SU-DHL-6 (cell line): ENCODE measurements around the gene GCM1.
"Not testable (repeated sequence)": the region's sequence is repeated elsewhere in the genome, so short reads cannot be mapped to it uniquely, and the experiment has no call there.

Source experiments
- H2AFZ ChIP-seq: fragments of 200-600 bp; sonication (generic); 2 replicates; pipeline ENCODE4 v1.6.1; 2014; ENCODE audit warnings: low read depth, mild to moderate bottlenecking, moderate library complexity, mixed read lengths, antibody characterized with exemption, low read length; ENCODE audit not compliant: severe bottlenecking
- H3F3A ChIP-seq: fragments of 200-600 bp; shearing (Covaris generic); 2 replicates; pipeline ENCODE4 v1.6.0; 2016; ENCODE audit warnings: antibody characterized with exemption, mild to moderate bottlenecking; ENCODE audit not compliant: insufficient read depth
- H3K27ac ChIP-seq: fragments of 200-600 bp; sonication (generic); 2 replicates; pipeline ENCODE4 v1.5.1; 2016; ENCODE audit warnings: low read depth, mild to moderate bottlenecking, low read length, moderate library complexity, mixed read lengths
- H3K27me3 ChIP-seq: fragments of 200-600 bp; sonication (generic), shearing (Covaris generic); 2 replicates; pipeline ENCODE4 v1.6.0; 2014; ENCODE audit warnings: mild to moderate bottlenecking, low read length
- H3K36me3 ChIP-seq: fragments of 200-600 bp; sonication (generic); 2 replicates; pipeline ENCODE4 v1.6.1; 2014; ENCODE audit warnings: mild to moderate bottlenecking, low read length, mixed read lengths
- H3K4me2 ChIP-seq: fragments of 300-600, 200-600 bp; shearing (Covaris generic), sonication (generic); 2 replicates; pipeline ENCODE4 v1.6.0; 2014; ENCODE audit warnings: low read length, low read depth, mild to moderate bottlenecking; ENCODE audit not compliant: poor library complexity, severe bottlenecking
- H3K4me3 ChIP-seq: fragments of 200-600 bp; sonication (generic); 2 replicates; pipeline ENCODE4 v1.5.1; 2014; ENCODE audit warnings: antibody characterized with exemption, low read length, mild to moderate bottlenecking, mixed read lengths; ENCODE audit not compliant: insufficient read depth, poor library complexity, severe bottlenecking
- H3K79me2 ChIP-seq: fragments of 200-600 bp; sonication (generic); 2 replicates; pipeline ENCODE4 v1.6.1; 2014; ENCODE audit warnings: mild to moderate bottlenecking, low read length, moderate library complexity; ENCODE audit not compliant: insufficient read depth
- H3K9ac ChIP-seq: fragments of 200-600 bp; sonication (generic); 2 replicates; pipeline ENCODE4 v1.7.0; 2014; ENCODE audit warnings: mild to moderate bottlenecking, low read length
- H3K9me2 ChIP-seq: fragments of 200-600 bp; sonication (generic); replicated peaks from 2 replicates; pipeline ENCODE4 v1.6.1; 2014; ENCODE audit warnings: low read length; ENCODE audit not compliant: insufficient read depth
- H3K9me3 ChIP-seq: fragments of 200-600 bp; sonication (generic); 2 replicates; pipeline ENCODE4 v1.6.1; 2014; ENCODE audit warnings: low read length, mixed read lengths; ENCODE audit not compliant: insufficient read depth
- H4K20me1 ChIP-seq: fragments of 200-600 bp; sonication (generic); 2 replicates; pipeline ENCODE4 v1.6.1; 2014; ENCODE audit warnings: low read depth, mild to moderate bottlenecking, antibody characterized with exemption, low read length, moderate library complexity, mixed read lengths
- CTCF ChIP-seq: fragments of 200-600 bp; sonication (generic); IDR thresholded peaks from one replicate; pipeline ENCODE4 v1.5.1; 2017; ENCODE audit warnings: antibody characterized with exemption, mild to moderate bottlenecking, low read length, moderate library complexity; ENCODE audit not compliant: insufficient read depth, poor library complexity, severe bottlenecking
- EZH2phosphoT487 ChIP-seq: fragments of 200-600 bp; sonication (generic), shearing (Covaris generic); conservative IDR thresholded peaks from 2 replicates; pipeline ENCODE4 v1.6.1; 2018; ENCODE audit warnings: mild to moderate bottlenecking, antibody characterized with exemption, low read length, moderate library complexity, mixed read lengths

Gene GCM1

GRCh38 chr6:53159558-53159957 lies 10.9 kb upstream of the GCM1 start:
- Histone ChIP-seq H4K20me1 (no peaks in the 10 kb centered on the region), H3K79me2 (no peaks in the 10 kb centered on the region), H3K27me3 (no peaks in the 10 kb centered on the region), H3K9ac (no peak overlapping the region), H3K9me2 (no peaks in the 10 kb centered on the region), H3F3A (no peaks in the 10 kb centered on the region), H3K4me2 (no peak overlapping the region), H3K36me3 (no peaks in the 10 kb centered on the region), H3K4me3 (no peak overlapping the region), H3K27ac (no peak overlapping the region), H3K9me3 (no peaks in the 10 kb centered on the region), H2AFZ (no peak overlapping the region)
- no peak for TF ChIP-seq EZH2phosphoT487
- TF ChIP-seq CTCF, result no peak

GRCh38 chr6:53158076-53158475 lies 9.4 kb upstream of the GCM1 start:
- H3K79me2 ChIP-seq, H3K4me3 ChIP-seq: not testable (repeated sequence)

GRCh38 chr6:53155279-53155678 lies 6.6 kb upstream of the GCM1 start:
- not testable (repeated sequence) for H3K4me3 ChIP-seq, H3K9ac ChIP-seq, H3F3A ChIP-seq, H3K36me3 ChIP-seq, H3K9me2 ChIP-seq, H3K27ac ChIP-seq, H2AFZ ChIP-seq, H3K27me3 ChIP-seq, H3K4me2 ChIP-seq, H4K20me1 ChIP-seq, H3K79me2 ChIP-seq, H3K9me3 ChIP-seq

More at GRCh38 chr6:53158076-53158475, 9.4 kb upstream of the GCM1 start:
- H4K20me1 ChIP-seq, H3K9me2 ChIP-seq, H3K4me2 ChIP-seq, H3K9me3 ChIP-seq, H3K9ac ChIP-seq, H2AFZ ChIP-seq, H3F3A ChIP-seq, H3K27ac ChIP-seq, H3K27me3 ChIP-seq, H3K36me3 ChIP-seq: not testable (repeated sequence)

GRCh38 chr6:53154794-53155193 lies 6.2 kb upstream of the GCM1 start:
- Histone ChIP-seq H4K20me1 (no peaks in the 10 kb centered on the region), H3K27ac (no peak overlapping the region), H3K4me3 (no peak overlapping the region), H3K9me2 (no peaks in the 10 kb centered on the region), H2AFZ (no peak overlapping the region), H3F3A (no peaks in the 10 kb centered on the region), H3K9me3 (no peaks in the 10 kb centered on the region), H3K36me3 (no peaks in the 10 kb centered on the region), H3K27me3 (no peaks in the 10 kb centered on the region), H3K9ac (no peak overlapping the region), H3K4me2 (no peak overlapping the region), H3K79me2 (no peaks in the 10 kb centered on the region)
- TF ChIP-seq EZH2phosphoT487, result no peak
- TF ChIP-seq CTCF, result no peak
